Panc1 (cell line): ENCODE data around the gene FAM107B. TPM values are rescaled to one million over a fixed set of nuclear protein-coding genes. Genes with fewer than 3 reads are reported as not detected.

ENCODE experiments used
- ATAC-seq: fragments of 200-7000 bp; cut with Tn5 transposase; 2 replicates; pipeline ENCODE4 v1.9.1; 2020; ENCODE audit warnings: mild to moderate bottlenecking, moderate library complexity
- BruUV-seq: library from RNA; stranded (reverse); fragments of 400-500 nt; replicated peaks from 2 replicates; lab custom pipeline; 2021; lab: Mats Ljungman, UMichigan
- CTCF ChIA-PET: fragments of 300-600 bp; sonication (Branson Sonifier 250); formaldehyde crosslinking; loops from one replicate; lab custom pipeline; 2022; ENCODE audit warnings: antibody characterized with exemption; lab: Charles Lee
- POLR2A ChIA-PET: fragments of 300-600 bp; sonication (Branson Sonifier 250); formaldehyde crosslinking; loops from one replicate; lab custom pipeline; 2022; ENCODE audit warnings: antibody characterized with exemption; lab: Charles Lee
- DNase-seq: peaks from one replicate; pipeline ENCODE4 v3.0.0-alpha.2; 2010; ENCODE audit warnings: low read depth, low spot score
- H3K27ac ChIP-seq: 2 replicates; pipeline ENCODE4 v1.5.1; 2011; ENCODE audit warnings: mild to moderate bottlenecking, low read length, inconsistent platforms
- H3K27me3 ChIP-seq: fragments of 200-500 bp; sonication (Bioruptor generic); 2 replicates; pipeline ENCODE4 v1.6.0; 2014; ENCODE audit warnings: low read length, inconsistent platforms; ENCODE audit not compliant: control insufficient read depth, insufficient read depth
- H3K36me3 ChIP-seq: fragments of 200-500 bp; sonication (Bioruptor generic); 2 replicates; pipeline ENCODE4 v1.5.1; 2014; ENCODE audit warnings: inconsistent platforms, mild to moderate bottlenecking, low read length, moderate library complexity; ENCODE audit not compliant: control insufficient read depth, insufficient read depth
- H3K4me1 ChIP-seq: 2 replicates; pipeline ENCODE4 v1.5.1; 2011; ENCODE audit warnings: inconsistent platforms, mild to moderate bottlenecking, low read length, moderate library complexity; ENCODE audit not compliant: control insufficient read depth, insufficient read depth
- H3K4me3 ChIP-seq, 2 experiments: 2 replicates each; pipeline ENCODE4 v1.5.1; 2011 to 2012; ENCODE audit warnings: low read depth in 2 of 2, low read length in 2 of 2, mild to moderate bottlenecking in 2 of 2, inconsistent platforms in 1 of 2, moderate library complexity in 1 of 2
- H3K9me3 ChIP-seq: fragments of 200-500 bp; sonication (Bioruptor generic); 2 replicates; pipeline ENCODE4 v1.5.1; 2014; ENCODE audit warnings: low read depth, mild to moderate bottlenecking, inconsistent platforms, low read length, moderate library complexity; ENCODE audit not compliant: control insufficient read depth, insufficient read depth
- POLR2AphosphoS5 ChIP-seq: IDR thresholded peaks from 2 replicates; pipeline ENCODE4 v1.6.1; 2012; ENCODE audit warnings: mild to moderate bottlenecking, low read depth, low read length, moderate library complexity
- SIN3A ChIP-seq: IDR thresholded peaks from 2 replicates; pipeline ENCODE4 v1.6.1; 2012; ENCODE audit warnings: low read depth, mild to moderate bottlenecking, low read length, moderate library complexity, borderline replicate concordance; ENCODE audit not compliant: insufficient read depth
- TCF7L2 ChIP-seq: IDR thresholded peaks from 2 replicates; pipeline ENCODE4 v1.6.1; 2011; ENCODE audit warnings: mild to moderate bottlenecking, low read depth, low read length, inconsistent platforms
- in situ Hi-C: cut with HindIII; loops from 2 replicates; pipeline ENCODE4 v1.10.0; 2016; ENCODE audit warnings: low sequenced_read_pairs, low pct_unique_long_range_greater_than_20kb
- intact Hi-C: fragments of 100-400 bp; cut with micrococcal nuclease; formaldehyde crosslinking; loops from one replicate; pipeline ENCODE4 v1.10.0; 2022; ENCODE audit not compliant: unreplicated experiment
- total RNA-seq: library from RNA; stranded (reverse); gene quantifications from one replicate; pipeline ENCODE4 v1.2.1, GENCODE V29; 2021; ENCODE audit not compliant: unreplicated experiment
- TF ChIP-seq, protein P1 (sequence below), 2 experiments: IDR thresholded peaks; 2 replicates each; pipeline ENCODE4 v1.6.1; 2011 to 2012; ENCODE audit warnings: low read depth in 2 of 2, control low read depth in 1 of 2, low read length in 1 of 2, mild to moderate bottlenecking in 1 of 2, moderate library complexity in 1 of 2; ENCODE audit not compliant: insufficient read depth in 1 of 2
- TF ChIP-seq, protein P2 (sequence below): fragments of 450-650 bp; IDR thresholded peaks from 2 replicates; pipeline ENCODE4 v1.5.1; 2017; ENCODE audit warnings: mild to moderate bottlenecking

FAM107B gene
- total RNA-seq, 1 experiment from 2014 or later, result 13.4 TPM

DNA sequence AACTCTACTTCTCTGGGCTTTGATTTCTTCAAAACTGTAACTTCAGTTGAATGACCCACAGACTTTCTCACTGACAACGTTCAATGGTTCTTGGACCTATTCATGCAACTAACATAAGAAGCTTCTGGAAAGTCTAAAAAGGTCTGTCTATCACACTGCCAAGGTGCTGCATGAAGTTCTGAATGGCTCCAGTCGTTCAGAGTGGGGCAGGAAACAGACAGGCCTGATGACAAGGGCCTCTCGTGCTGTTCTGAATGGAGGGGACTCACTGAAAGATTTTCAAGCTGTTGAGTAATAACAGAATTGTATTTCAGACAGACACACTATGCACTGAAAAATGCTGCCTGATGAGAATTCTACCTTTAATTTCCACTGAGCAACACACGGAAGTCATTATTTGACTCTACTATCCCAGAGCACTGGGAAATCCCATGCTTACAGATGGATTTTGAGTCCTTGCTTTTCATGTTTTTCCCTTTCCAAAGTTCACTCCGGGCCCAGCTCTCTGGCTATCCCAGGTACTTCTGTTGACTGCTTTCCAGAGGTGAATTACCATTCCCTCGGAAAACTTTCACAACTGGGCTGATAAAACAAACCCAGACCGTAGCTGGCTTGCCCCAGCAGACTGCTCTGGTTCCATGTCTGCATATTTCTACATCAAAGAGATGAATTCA, 239.1 kb downstream of the FAM107B start:
- TF ChIP-seq, protein P1, sequence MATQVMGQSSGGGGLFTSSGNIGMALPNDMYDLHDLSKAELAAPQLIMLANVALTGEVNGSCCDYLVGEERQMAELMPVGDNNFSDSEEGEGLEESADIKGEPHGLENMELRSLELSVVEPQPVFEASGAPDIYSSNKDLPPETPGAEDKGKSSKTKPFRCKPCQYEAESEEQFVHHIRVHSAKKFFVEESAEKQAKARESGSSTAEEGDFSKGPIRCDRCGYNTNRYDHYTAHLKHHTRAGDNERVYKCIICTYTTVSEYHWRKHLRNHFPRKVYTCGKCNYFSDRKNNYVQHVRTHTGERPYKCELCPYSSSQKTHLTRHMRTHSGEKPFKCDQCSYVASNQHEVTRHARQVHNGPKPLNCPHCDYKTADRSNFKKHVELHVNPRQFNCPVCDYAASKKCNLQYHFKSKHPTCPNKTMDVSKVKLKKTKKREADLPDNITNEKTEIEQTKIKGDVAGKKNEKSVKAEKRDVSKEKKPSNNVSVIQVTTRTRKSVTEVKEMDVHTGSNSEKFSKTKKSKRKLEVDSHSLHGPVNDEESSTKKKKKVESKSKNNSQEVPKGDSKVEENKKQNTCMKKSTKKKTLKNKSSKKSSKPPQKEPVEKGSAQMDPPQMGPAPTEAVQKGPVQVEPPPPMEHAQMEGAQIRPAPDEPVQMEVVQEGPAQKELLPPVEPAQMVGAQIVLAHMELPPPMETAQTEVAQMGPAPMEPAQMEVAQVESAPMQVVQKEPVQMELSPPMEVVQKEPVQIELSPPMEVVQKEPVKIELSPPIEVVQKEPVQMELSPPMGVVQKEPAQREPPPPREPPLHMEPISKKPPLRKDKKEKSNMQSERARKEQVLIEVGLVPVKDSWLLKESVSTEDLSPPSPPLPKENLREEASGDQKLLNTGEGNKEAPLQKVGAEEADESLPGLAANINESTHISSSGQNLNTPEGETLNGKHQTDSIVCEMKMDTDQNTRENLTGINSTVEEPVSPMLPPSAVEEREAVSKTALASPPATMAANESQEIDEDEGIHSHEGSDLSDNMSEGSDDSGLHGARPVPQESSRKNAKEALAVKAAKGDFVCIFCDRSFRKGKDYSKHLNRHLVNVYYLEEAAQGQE (IDR thresholded peaks at IDR 0.05; ENCODE audit: insufficient read depth in 1 of 2, low read depth in 2 of 2, low read length in 1 of 2), result no peak
- TF ChIP-seq SIN3A (no peak), POLR2AphosphoS5 (no peak), TCF7L2 (no peak)
- TF ChIP-seq, protein P2, sequence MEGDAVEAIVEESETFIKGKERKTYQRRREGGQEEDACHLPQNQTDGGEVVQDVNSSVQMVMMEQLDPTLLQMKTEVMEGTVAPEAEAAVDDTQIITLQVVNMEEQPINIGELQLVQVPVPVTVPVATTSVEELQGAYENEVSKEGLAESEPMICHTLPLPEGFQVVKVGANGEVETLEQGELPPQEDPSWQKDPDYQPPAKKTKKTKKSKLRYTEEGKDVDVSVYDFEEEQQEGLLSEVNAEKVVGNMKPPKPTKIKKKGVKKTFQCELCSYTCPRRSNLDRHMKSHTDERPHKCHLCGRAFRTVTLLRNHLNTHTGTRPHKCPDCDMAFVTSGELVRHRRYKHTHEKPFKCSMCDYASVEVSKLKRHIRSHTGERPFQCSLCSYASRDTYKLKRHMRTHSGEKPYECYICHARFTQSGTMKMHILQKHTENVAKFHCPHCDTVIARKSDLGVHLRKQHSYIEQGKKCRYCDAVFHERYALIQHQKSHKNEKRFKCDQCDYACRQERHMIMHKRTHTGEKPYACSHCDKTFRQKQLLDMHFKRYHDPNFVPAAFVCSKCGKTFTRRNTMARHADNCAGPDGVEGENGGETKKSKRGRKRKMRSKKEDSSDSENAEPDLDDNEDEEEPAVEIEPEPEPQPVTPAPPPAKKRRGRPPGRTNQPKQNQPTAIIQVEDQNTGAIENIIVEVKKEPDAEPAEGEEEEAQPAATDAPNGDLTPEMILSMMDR, result no peak
- intact Hi-C loops (no loop called here), in situ Hi-C loops (no loop called here)
- Histone ChIP-seq H3K27me3 (no peaks in the 10 kb centered on the region), H3K4me3 (no peak overlapping the region), H3K4me1 (no peaks in the 10 kb centered on the region), H3K27ac (no peak overlapping the region), H3K9me3 (no peaks in the 10 kb centered on the region), H3K36me3 (no peaks in the 10 kb centered on the region)
- ChIA-PET POLR2A (no interaction called here), CTCF (no interaction called here)
- DNase-seq (no peak), ATAC-seq (no peak)
- no TSS peak for BruUV-seq

DNA sequence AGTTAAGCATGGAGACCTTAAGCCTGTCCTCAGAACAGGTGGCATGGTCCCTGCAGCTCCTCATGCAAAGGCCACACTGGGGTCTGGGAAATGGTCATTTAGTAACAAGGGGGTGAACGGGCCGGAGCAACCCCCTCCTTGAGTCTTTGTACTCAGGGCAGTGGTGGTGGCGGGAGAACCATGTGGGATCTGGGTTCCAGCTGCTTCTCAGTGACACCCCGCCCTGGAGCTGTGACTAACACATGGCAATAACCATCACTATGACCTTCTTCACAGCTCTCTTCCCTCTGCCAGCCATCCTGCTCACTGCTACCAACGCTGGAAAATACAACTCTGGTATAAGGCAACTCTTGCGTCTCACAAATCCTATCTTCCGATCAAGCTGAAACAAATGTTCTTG, 240.5 kb downstream of the FAM107B start:
- intact Hi-C loops, result no loop called here

More for the DNA sequence above, 240.5 kb downstream of the FAM107B start:
- Histone ChIP-seq H3K4me3 (no peak overlapping the region), H3K27me3 (no peaks in the 10 kb centered on the region), H3K27ac (no peak overlapping the region), H3K36me3 (no peaks in the 10 kb centered on the region), H3K4me1 (no peaks in the 10 kb centered on the region), H3K9me3 (no peaks in the 10 kb centered on the region)
- ATAC-seq (no peak), DNase-seq (no peak)
- CTCF ChIA-PET, result no interaction called here
- POLR2A ChIA-PET, result no interaction called here
- no TSS peak for BruUV-seq
- TF ChIP-seq, protein P2, result no peak
- no peak for TF ChIP-seq POLR2AphosphoS5
- TF ChIP-seq TCF7L2, result no peak
- TF ChIP-seq SIN3A, result no peak
- TF ChIP-seq, protein P1 (IDR thresholded peaks at IDR 0.05; ENCODE audit: insufficient read depth in 1 of 2, low read depth in 2 of 2, low read length in 1 of 2), result no peak
- in situ Hi-C loops, result no loop called here
